ENCODE measurements around the gene TSPAN14.
"Not testable (repeated sequence)": the region's sequence is repeated elsewhere in the genome, so short reads cannot be mapped to it uniquely, and the experiment has no call there.

The TSPAN14 gene

GRCh38 chr10:80542652-80543318 is 88.7 kb downstream of the TSPAN14 start:
- H4K20me1 ChIP-seq = no peaks in the 10 kb centered on the region
- peaks cover 20% of the 10 kb centered on the region for H3K9me3 ChIP-seq
- H3K4me1 ChIP-seq = peaks cover 82% of the 10 kb centered on the region
- peak overlapping the region; percentile 97 for H3K4me2 ChIP-seq
- no peak for TF ChIP-seq Cebpa-rat (IDR thresholded peaks at IDR 0.05)
- H3K4me3 ChIP-seq = peak overlapping the region; percentile 79; the same call in 1 of the 2 replicates
- H3K9ac ChIP-seq = peak overlapping the region; percentile 98
- H3K27me3 ChIP-seq = no peaks in the 10 kb centered on the region
- H3K36me3 ChIP-seq = peaks cover 50% of the 10 kb centered on the region
- H3K27ac ChIP-seq = peak overlapping the region; percentile 100

- Histone ChIP-seq H3K9me3 (peaks cover 20% of the 10 kb centered on the region), H3K36me3 (peaks cover 55% of the 10 kb centered on the region), H3K9ac (peak overlapping the region; percentile 98; the same call in 1 of the 2 replicates), H3K4me1 (peaks cover 82% of the 10 kb centered on the region), H3K4me2 (peak overlapping the region; percentile 97), H3K27ac (peak overlapping the region; percentile 100), H3K4me3 (peak overlapping the region; percentile 79; the same call in 1 of the 2 replicates)
- not testable (repeated sequence) for H3K27me3 ChIP-seq, H4K20me1 ChIP-seq
Measured at GRCh38 chr10:80543319-80543672, 89.2 kb downstream of the TSPAN14 start.

- Histone ChIP-seq H3K9me3 (peaks cover 20% of the 10 kb centered on the region), H4K20me1 (no peaks in the 10 kb centered on the region), H3K4me2 (peak overlapping the region; percentile 42), H3K27me3 (no peaks in the 10 kb centered on the region), H3K9ac (peak overlapping the region; percentile 21; the same call in 1 of the 2 replicates), H3K27ac (peak overlapping the region; percentile 76), H3K4me3 (0 out of 2 replicates have a peak overlapping the region, but pooled peaks have one; percentile 23), H3K4me1 (peaks cover 82% of the 10 kb centered on the region), H3K36me3 (peaks cover 58% of the 10 kb centered on the region)
- TF ChIP-seq Cebpa-rat (IDR thresholded peaks at IDR 0.05) = no peak
Measured at GRCh38 chr10:80544316-80544953, 90.3 kb downstream of the TSPAN14 start.

GRCh38 chr10:80545258-80545881 is 91.3 kb downstream of the TSPAN14 start:
- no peak overlapping the region for H3K4me3 ChIP-seq
- no peak for TF ChIP-seq Cebpa-rat (IDR thresholded peaks at IDR 0.05)

GRCh38 chr10:80552151-80552646 is 98.1 kb downstream of the TSPAN14 start:
- no peaks in the 10 kb centered on the region for H4K20me1 ChIP-seq
- H3K9me3 ChIP-seq = peaks cover 15% of the 10 kb centered on the region
- H3K27ac ChIP-seq = 0 out of 2 replicates have a peak overlapping the region, but pooled peaks have one; percentile 27
- peaks cover 51% of the 10 kb centered on the region for H3K4me1 ChIP-seq
- no peak overlapping the region for H3K9ac ChIP-seq
- TF ChIP-seq Cebpa-rat (IDR thresholded peaks at IDR 0.05) = no peak
- H3K4me3 ChIP-seq = no peak overlapping the region
- H3K4me2 ChIP-seq = peak overlapping the region; percentile 15; the same call in 1 of the 2 replicates
- no peaks in the 10 kb centered on the region for H3K27me3 ChIP-seq
- peaks cover 54% of the 10 kb centered on the region for H3K36me3 ChIP-seq

More at GRCh38 chr10:80545258-80545881, 91.3 kb downstream of the TSPAN14 start:
- peak overlapping the region; percentile 42 for H3K4me2 ChIP-seq
- H3K27me3 ChIP-seq = no peaks in the 10 kb centered on the region
- H3K4me1 ChIP-seq = peaks cover 89% of the 10 kb centered on the region
- H3K36me3 ChIP-seq = peaks cover 58% of the 10 kb centered on the region
- no peak overlapping the region for H3K9ac ChIP-seq
- peaks cover 20% of the 10 kb centered on the region for H3K9me3 ChIP-seq
- H3K27ac ChIP-seq = peak overlapping the region; percentile 76
- H4K20me1 ChIP-seq = no peaks in the 10 kb centered on the region

- Histone ChIP-seq H3K36me3 (peaks cover 42% of the 10 kb centered on the region), H3K27me3 (no peaks in the 10 kb centered on the region), H3K4me2 (no peak overlapping the region), H3K9ac (no peak overlapping the region), H3K27ac (no peak overlapping the region; the same call in 1 of the 2 replicates), H3K4me3 (no peak overlapping the region), H3K4me1 (peaks cover 42% of the 10 kb centered on the region), H3K9me3 (peaks cover 15% of the 10 kb centered on the region), H4K20me1 (no peaks in the 10 kb centered on the region)
- TF ChIP-seq Cebpa-rat (IDR thresholded peaks at IDR 0.05) = no peak
Measured at GRCh38 chr10:80553436-80553835, 99.3 kb downstream of the TSPAN14 start.

- Histone ChIP-seq H3K4me1 (peaks cover 39% of the 10 kb centered on the region), H3K27ac (no peak overlapping the region; the same call in 1 of the 2 replicates), H3K4me3 (no peak overlapping the region), H4K20me1 (no peaks in the 10 kb centered on the region), H3K4me2 (no peak overlapping the region), H3K36me3 (peaks cover 40% of the 10 kb centered on the region), H3K9me3 (peaks cover 15% of the 10 kb centered on the region), H3K9ac (no peak overlapping the region), H3K27me3 (no peaks in the 10 kb centered on the region)
- no peak for TF ChIP-seq Cebpa-rat (IDR thresholded peaks at IDR 0.05)
Measured at GRCh38 chr10:80554050-80554449, 99.9 kb downstream of the TSPAN14 start.

GRCh38 chr10:80555415-80555814 is 101.3 kb downstream of the TSPAN14 start:
- no peak overlapping the region for H3K4me3 ChIP-seq
- H3K36me3 ChIP-seq = peaks cover 40% of the 10 kb centered on the region
- H3K9me3 ChIP-seq = peaks cover 15% of the 10 kb centered on the region
- H3K4me1 ChIP-seq = peaks cover 25% of the 10 kb centered on the region
- no peak overlapping the region for H3K27ac ChIP-seq
- H4K20me1 ChIP-seq = no peaks in the 10 kb centered on the region
- no peak for TF ChIP-seq Cebpa-rat (IDR thresholded peaks at IDR 0.05)
- no peak overlapping the region for H3K4me2 ChIP-seq
- H3K27me3 ChIP-seq = no peaks in the 10 kb centered on the region
- no peak overlapping the region for H3K9ac ChIP-seq

GRCh38 chr10:80561950-80562349 is 107.8 kb downstream of the TSPAN14 start:
- H3K4me1 ChIP-seq = peaks cover 8% of the 10 kb centered on the region
- no peak overlapping the region for H3K27ac ChIP-seq
- H3K36me3 ChIP-seq = peaks cover 17% of the 10 kb centered on the region
- H3K27me3 ChIP-seq = no peaks in the 10 kb centered on the region
- no peak for TF ChIP-seq Cebpa-rat (IDR thresholded peaks at IDR 0.05)
- H3K9ac ChIP-seq = no peak overlapping the region
- peaks cover under 1% of the 10 kb centered on the region; the same call in 1 of the 2 replicates for H4K20me1 ChIP-seq
- H3K4me2 ChIP-seq = no peak overlapping the region
- H3K4me3 ChIP-seq = no peak overlapping the region
- H3K9me3 ChIP-seq = peaks cover 3% of the 10 kb centered on the region; the same call in 1 of the 2 replicates
